HG03139 (cell line): ENCODE results near the gene ZNF48.

Experiments used
- ATAC-seq: cut with Tn5 transposase; IDR thresholded peaks from one replicate; pipeline ENCODE4 v1.9.1; 2021; ENCODE audit not compliant: unreplicated experiment

The ZNF48 gene

GRCh38 chr16:30395155-30395991, at the start of gene ZNF48:
ZNF48 (plus strand) TSS chr16:30395420; CDS start chr16:30395795, 375 bp downstream.
- peak; percentile 57 for ATAC-seq

GRCh38 chr16:30346286-30346685, 48.9 kb upstream of the ZNF48 start:
- ATAC-seq, result no peak

- no peak for ATAC-seq
Measured at GRCh38 chr16:30348113-30348512, 47.1 kb upstream of the ZNF48 start.

GRCh38 chr16:30348929-30349328, 46.3 kb upstream of the ZNF48 start:
- no peak for ATAC-seq

DNA sequence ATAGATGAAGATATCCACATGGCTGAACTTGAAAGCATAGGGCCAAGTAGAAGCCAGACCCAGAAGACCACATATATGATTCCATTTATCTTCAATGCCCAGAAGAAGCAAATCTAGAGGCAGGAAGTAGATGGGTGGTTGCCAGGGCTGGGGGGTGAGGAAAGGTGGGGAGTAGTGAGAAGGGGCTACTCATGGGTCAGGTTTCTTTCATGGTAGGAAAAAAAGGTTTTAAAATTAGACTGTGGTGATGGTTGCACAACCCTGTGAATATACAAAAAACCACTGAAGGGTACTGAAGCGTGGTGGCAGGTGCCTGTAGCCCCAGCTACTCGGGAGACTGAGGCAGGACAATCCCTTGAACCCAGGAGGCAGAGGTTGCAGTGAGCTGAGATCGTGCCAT, 45.5 kb upstream of the ZNF48 start:
- ATAC-seq, result no peak

- ATAC-seq, result peak; percentile 41
Measured at GRCh38 chr16:30350134-30350871, 44.9 kb upstream of the ZNF48 start.

DNA sequence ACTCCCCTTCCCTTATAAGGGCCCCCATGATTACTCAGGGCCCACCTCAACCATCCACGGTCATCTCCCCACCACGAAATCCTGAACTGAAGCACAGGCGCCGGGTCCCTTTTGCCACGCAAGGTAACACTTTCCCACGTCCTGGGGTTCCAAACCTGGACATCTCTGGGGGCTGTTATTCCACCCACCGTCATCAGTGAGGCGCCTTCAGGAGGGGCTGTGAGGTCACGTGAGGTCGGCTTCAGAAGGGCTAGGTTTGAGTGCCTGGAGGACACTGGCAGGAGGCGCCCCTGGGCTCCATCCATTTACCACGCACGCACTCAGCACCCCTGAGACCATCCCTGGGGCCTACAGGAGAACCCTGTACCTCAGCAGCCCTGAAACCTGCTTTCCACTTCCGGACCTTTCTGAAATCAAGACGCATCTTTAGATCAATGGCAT, 44.2 kb upstream of the ZNF48 start:
- ATAC-seq, result no peak

DNA sequence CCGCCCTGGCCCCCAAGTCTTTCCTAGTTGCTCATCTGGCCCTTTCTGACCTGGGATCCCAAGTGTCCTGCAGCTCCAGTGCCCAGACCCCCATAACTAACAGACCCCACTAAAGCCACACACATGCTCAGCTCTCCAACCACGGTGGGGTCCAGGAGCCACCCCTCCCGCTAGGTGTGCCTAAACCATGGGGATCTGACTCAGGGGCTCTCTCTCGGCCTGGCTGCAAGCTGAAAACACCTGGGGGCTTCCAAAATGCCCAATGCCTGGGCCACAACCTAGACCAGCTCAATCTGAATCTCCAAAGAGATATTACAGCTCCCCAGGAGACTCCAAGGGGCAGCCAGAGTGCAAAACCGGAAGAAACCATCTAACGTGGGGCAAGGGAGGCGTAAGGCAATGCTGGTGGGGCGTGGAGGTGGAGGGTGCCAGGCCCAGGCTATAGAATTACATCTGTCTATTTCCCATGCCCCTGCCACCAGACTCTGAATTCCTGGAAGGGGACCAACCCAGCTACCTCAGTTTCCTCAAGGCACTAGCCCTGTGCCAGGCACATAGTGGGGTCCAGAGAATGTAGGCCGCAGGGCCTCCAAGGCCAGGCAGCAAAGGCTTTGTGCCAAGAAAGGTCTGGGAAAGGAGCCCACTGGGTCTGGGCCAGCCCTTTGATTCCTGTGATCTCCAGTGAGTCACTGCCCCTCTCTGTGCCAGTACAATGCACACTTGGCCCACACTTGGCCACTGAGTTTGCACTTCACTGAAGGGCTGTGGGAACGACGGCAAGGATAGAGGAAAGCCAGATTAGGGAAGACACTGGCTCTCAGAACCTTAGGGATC, 43.4 kb upstream of the ZNF48 start:
- ATAC-seq, result no peak

DNA sequence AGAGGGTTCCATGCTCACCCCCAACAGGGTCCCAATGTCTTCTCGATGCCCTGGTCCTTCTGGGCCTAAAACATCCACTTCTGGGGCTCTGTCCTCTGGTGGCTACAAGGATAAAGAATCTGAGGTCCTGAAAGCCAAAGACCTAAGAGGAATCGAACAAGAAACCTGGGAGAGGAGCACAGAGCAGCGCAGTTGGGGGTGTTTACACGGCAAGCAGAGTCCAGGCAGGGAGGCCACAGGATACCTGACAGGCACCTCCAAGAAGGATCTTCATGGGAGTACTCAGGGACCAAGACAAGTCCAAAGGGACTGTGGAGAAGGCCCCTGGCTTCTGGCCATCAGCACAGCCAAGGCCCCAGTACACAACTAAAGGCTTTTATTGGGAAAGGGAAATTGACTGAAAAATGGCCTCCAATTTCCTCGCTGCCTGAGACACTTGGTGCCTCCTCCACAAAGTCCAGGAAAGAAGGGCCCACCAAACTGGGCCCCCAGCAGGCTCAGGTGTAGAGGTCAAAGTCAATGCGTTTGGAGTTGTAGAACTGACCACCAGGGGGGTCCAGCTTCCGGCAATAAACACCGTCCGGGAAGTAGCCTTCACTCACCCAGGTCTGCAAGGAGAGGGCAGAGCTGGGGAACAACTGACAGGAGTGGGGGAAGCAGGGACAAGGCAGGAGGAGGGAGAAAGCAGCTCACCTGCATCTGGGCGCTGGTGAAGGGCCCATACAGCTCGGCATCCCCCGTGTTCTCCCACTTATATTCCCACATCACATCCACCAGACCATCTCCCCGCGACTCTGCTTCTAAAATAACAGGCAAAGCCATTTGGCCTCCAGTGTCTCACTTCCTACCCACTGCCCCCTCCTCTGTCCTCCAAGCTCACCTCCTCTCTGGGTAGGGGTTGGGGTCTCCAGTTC, 42.5 kb upstream of the ZNF48 start:
- ATAC-seq, result no peak

DNA sequence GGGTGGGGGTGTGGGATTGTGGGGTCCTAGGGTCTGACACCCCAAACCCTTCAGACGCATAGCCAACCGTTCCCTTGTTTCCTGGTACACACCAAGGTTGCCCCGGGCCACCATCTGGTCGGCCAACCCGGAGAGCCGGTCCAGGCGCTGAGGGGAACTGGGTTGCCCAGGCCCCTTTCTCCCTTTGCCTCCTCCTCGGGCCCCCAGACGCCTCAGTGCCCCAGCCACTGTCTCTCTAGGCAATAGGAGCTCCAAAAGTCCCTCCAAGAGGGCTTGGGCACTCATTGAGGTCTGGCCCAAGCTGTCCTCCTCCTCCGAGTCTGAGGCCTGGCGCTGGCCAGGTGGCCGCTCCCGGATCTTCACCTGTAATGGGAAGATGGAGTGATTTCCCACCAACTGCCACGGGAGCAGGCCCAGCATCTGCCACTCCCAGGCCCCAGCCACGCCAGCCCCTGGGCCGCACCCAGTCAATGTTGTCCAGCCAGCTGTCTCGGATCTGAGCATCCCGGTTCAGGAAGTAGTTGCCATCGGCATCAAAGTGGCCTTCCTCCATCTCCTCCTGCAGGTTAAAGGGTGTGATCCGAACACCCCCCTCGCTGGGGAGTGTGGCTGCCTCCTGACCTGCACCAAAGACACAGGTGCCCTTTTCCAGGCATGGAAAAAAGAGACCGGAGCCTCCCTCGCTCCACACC, 41.6 kb upstream of the ZNF48 start:
- no peak for ATAC-seq

DNA sequence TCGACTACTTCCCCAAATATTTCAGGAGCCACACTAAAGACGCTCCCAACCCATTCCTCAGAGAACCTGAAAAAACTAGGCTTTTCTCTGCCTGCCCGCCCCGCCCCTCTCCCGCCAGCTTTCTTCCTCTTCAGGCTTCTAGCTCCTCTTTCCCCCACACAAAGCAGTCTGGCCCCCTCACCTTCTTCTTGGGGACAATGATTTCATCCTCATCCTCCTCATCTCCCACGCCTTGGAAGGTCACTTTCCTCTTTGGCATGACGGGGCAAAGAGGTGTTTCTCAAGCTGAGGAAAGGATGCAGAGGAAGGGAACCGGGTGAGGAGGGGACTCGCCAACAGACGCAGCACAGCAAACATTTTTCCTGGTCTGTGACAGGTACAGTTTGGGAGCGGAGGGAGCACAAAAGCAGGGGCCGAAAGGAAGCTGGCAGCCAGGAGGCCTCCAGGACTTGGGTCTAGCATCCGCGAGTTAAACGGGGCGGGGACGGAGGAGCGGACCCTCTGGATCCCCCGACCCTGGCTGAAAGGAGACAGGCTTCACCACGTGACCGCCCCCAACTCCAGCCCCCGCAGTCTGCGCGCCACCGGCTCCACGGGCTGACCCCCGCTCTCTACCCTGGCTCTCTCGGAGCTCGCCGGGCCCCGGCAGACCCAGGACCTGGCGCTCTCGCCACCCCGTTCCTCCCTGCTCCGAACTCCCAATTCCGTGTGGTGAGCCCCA, 40.6 kb upstream of the ZNF48 start:
- no peak for ATAC-seq

GRCh38 chr16:30355144-30355953, 39.9 kb upstream of the ZNF48 start, which contains the start of gene CD2BP2:
CD2BP2 (minus strand) TSS chr16:30355308; CDS start chr16:30354681, 627 bp downstream.
- ATAC-seq, result peak; percentile 55

- ATAC-seq, result no peak
Measured at GRCh38 chr16:30355954-30356308, 39.3 kb upstream of the ZNF48 start.

GRCh38 chr16:30356401-30357084, 38.7 kb upstream of the ZNF48 start:
- no peak for ATAC-seq

GRCh38 chr16:30357085-30357714, 38.0 kb upstream of the ZNF48 start:
- no peak for ATAC-seq

GRCh38 chr16:30357715-30358576, 37.3 kb upstream of the ZNF48 start:
- no peak for ATAC-seq
